Measurements from ENCODE around the gene SEMA3A.
"Not testable (repeated sequence)": the region's sequence is repeated elsewhere in the genome, so short reads cannot be mapped to it uniquely, and the experiment has no call there.

The SEMA3A gene

DNA sequence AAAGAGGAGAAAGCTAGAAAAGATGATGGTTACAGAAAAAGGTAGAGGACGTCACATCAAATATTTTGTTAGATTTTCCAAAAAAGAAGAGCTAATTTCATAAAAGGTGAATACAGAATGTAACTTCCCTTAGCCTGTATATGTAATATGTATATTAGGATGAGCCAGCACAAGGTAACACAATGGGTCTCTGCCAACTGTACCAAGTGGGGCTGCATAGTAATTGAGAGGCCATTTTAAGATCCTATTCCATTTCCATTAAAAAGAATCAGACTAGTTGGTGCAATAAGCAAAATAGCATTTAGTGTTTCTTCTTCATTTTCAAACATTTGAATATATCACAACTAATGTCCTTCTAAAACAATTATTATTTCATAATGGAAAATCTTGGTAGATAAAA is 134.6 kb downstream of the SEMA3A start:
- DNase-seq (ENCODE audit: low read depth), result no peak

GRCh38 chr7:84058311-84059076 is 136.1 kb downstream of the SEMA3A start:
- DNase-seq (ENCODE audit: low read depth), result no peak

DNA sequence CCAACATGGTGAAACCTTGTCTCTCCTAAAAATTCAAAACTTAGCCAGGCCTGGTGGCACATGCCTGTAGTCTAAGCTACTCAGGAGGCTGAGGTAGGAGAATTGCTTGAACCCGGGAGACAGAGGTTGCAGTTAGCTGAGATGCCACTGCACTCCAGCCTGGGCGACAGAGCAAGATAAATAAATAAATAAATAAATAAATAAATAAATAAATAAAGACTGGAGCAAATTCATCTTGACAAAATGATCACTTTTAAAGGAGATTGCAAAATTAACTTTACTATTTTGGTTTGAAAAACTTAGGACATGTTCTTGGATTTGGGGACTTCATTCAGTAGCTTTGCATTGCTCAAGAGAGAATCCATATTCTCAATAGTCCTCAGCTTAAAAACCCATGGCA is 137.0 kb downstream of the SEMA3A start:
- DNase-seq (ENCODE audit: low read depth), result no peak

DNA sequence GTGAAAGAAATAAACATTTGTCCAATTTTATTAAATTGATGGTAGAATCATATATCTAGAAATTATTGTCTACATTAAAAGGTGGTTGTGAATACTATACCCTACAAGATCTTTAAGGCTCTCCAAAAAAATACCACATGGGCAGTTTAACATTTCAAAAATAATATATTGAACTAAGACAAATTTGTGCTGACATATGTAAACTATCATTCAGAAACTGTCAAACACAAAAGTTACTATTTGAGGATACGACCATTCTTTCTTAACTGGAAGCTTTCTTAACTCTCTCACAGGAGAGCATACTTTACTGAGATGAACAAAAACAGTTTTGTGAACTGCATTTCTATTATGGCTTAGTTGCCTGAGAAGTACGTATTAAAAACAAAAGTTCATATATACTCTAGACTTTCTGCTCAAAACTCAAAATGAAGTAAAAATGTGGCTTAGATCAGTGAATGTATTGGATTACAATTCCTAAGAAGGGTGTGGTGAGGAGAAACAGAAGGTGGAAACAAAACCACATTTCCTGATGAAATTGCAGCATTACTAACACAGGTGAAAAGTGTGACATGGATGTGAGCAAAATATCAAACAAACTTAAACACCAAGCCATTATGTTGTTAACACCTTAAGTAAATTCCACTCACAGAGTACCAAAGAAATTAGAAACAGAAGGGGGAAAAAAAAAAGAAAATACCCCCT is 138.5 kb downstream of the SEMA3A start:
- DNase-seq (ENCODE audit: low read depth), result no peak

GRCh38 chr7:84055199-84055598 is 139.4 kb downstream of the SEMA3A start:
- not testable (repeated sequence) for DNase-seq (ENCODE audit: low read depth)

DNA sequence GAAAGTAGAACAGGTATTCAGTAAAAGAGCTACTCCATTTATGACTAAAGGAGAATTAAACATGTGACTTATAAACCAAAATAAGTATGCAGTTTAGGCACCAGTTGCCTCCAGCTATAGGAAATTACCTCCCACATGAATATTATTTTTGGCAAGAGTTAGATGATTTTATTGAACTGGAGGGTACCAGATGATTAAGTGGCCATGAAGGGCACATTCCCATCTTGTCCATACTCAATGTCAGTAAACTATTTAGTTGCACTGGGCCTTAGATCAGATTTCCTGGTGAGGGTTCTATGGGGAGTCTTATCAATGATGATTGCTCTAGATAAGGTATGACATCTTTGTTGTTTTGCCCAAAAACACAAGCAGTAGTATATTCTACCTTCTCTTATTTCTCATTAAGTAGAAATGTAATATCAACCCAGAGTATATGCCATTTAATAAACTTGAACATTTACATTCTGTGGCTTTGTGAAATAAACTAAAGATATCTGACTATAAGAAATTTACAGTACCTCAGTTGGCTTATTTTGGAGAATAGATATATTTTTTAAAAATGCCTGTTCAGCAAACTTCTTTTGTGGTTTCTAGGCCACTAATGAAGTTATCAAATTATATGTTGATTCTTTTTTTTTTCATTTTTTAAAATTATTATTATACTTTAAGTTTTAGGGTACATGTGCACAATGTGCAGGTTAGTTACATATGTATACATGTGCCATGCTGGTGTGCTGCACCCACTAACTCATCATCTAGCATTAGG is 145.3 kb downstream of the SEMA3A start:
- no peak for DNase-seq (ENCODE audit: low read depth)

DNA sequence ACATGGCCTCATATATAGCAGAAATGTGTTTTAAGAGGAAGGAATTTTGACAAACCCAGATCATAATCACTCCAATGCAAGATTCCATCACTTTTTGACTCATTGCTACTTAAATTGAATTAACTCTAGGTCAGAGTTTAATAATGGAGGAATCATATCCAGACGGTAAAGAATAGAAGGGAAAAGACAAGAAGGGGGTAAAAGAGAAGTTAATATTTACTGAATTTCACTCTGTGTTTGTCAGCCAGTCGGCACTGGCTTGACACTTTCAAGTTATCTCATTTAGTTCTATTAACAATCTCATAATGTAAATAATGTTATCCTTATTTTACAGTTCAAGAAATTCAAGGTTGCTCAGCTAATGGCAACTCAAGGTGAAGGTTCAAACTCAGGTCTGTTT is 147.5 kb downstream of the SEMA3A start:
- DNase-seq (ENCODE audit: low read depth), result no peak

- DNase-seq (ENCODE audit: low read depth), result no peak
Measured at GRCh38 chr7:84044834-84045233, 149.8 kb downstream of the SEMA3A start.

GRCh38 chr7:84043661-84044191 is 150.9 kb downstream of the SEMA3A start:
- DNase-seq (ENCODE audit: low read depth), result no peak

- no peak for DNase-seq (ENCODE audit: low read depth)
Measured at GRCh38 chr7:84042110-84042539, 152.5 kb downstream of the SEMA3A start.

DNA sequence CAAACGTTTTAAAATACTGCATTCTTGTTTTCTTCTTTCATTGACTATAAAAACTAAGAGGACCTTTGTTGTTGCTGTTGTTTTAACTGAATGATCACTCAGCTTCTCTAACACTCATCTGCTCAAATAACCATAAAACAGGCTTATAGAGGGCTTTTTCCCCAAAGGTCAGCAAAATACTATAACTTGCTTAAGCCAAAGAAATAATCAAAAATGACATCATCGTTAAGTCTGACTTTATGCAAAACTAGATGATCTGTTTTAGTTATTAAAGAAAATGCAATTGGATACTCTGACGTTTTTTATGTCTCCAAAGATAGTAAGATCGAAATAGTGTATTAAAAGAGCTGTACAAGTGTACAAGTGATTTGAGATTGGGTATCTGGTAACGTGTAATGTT is 152.9 kb downstream of the SEMA3A start:
- no peak for DNase-seq (ENCODE audit: low read depth)

DNA sequence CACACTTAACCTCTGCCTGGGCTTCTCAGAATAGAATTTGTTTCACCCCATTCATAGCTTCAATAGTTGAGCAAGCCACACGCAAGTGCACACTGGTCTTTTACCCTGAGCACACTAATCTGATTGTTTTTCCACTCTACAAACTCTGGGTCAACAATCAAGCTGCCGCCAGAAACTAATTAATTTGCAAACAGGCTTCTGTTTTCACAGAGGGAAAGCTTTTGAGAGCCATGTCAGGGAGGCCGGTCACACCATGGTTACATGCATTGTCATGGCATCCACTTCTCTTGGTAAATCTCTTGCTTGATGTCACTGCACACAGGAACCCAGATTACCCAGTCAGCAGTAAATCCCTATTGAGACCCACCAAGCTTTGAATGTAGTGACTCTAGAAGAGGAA is 154.2 kb downstream of the SEMA3A start:
- DNase-seq (ENCODE audit: low read depth), result no peak

DNA sequence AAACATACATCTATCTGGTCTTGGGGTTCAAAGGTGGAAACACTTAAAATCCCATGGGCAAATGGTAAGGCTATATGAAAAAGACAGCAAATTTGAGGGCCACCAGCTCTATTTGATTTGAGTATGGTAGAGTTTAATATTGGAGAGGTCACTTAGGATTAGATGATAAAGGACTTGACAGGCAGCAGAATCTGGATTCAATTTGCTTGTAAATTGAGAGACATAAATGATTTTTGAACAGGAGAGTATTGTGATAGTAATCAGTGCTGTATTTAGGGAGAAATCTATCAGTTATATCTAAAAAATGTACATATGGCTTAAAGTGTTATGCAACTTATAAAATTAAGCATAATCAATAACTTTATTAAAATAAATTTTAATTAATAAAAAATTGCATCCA is 155.2 kb downstream of the SEMA3A start:
- no peak for DNase-seq (ENCODE audit: low read depth)

GRCh38 chr7:84027678-84028077 is 166.9 kb downstream of the SEMA3A start:
- no peak for DNase-seq (ENCODE audit: low read depth)

DNA sequence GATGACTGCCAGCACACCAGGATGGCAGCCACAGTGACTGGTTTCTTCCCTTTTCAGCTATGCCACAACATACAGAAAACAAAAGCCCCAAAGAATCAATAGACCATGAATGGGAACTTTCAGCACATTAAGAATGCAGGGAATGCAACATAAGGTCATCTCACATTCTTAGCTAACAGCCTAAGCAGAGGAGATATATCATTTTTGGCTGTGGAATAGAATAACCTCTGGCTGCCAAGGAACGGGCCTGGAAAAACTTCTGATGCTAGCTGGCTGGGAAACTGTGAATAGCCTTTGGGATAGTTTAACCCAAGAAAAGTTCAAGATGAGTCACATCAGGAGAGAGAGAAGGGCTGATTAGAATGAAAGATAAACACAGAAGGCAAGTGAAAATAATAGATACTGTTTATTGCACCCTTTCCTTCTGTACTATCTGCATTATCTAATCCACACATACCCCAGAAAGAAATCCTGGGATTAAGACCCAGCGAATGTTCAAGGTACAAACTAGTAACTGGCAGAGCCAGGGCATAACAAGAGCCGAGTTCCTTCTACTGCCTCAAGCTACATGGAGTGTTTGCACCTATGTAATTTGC is 169.2 kb downstream of the SEMA3A start:
- DNase-seq (ENCODE audit: low read depth), result no peak

DNA sequence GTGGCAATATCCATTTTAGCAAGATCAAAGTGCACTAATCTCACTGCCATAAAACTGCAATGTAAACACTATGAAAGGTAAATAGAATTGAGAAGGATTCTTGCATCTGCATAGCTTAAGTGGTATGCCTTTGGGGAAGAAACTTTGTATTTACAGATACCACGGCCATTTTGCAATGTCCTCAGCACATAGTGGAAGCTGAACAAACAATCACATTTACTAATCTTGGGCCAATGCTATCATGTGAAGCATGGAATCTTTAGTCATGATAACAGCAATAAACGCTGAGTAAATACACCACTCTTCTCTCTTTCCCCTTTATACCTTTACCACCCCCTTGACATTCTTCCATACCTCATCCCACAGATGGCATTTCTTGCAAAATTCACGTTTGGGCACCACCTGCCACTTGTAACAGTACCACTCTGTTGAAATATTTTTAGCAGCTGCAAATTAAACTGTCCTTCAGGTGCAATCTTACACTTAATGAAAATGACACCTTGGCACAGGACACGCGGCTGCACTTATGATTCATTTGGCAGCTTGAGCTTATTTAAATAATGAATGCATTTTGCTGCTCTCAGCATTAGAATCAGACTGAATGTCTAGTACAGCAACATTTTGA is 171.8 kb downstream of the SEMA3A start:
- DNase-seq (ENCODE audit: low read depth), result no peak

GRCh38 chr7:84022009-84022408 is 172.6 kb downstream of the SEMA3A start:
- DNase-seq (ENCODE audit: low read depth), result no peak

DNA sequence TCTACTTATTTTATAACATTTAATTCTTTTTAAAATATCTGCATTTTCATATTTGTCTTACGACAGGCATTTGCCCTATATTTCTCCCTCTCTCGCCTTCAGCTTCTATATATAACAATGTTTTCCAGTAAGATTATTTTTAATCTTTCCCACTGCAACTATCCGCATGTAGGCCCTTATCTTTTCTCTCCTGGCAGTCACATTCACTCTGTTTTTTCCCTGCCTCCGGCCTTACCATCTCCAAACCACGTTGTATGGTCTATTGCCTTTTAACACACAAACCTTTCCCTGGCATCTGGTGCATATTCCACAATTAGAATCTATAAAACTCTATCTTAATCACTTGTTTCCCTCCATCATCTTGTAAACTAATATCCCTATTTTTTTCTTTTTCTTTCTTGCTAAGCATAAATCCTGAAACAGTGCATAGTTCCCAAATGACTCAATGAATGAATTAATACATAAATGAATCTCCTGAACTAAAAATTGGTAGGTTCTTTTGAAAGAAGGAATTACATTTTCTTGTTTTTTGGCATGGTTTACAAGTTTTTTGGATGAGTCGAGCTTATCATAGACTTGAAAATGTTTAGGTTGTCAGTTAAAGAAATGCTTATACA is 173.2 kb downstream of the SEMA3A start:
- no peak for DNase-seq (ENCODE audit: low read depth)

DNA sequence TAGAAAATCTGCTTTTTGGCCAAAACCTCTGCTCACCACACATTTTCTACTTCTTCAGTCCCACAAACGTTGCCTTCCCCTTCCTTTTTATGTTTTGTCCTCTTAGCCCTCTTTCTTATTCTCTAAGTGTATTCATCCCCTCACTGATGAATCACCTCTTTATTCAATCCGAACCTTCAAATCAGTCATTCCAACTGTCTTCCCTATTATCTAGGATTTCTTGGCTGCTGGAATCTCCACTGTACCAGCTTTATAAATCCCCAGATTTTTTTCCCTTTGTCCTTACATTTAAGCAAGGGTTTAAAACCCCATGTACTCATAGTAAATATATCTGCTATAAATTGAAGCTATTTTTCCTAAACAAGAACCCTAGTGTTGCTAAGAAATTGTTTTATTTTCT is 176.9 kb downstream of the SEMA3A start:
- DNase-seq (ENCODE audit: low read depth), result no peak

- DNase-seq (ENCODE audit: low read depth), result no peak
Measured at GRCh38 chr7:84013616-84014240, 180.9 kb downstream of the SEMA3A start.

DNA sequence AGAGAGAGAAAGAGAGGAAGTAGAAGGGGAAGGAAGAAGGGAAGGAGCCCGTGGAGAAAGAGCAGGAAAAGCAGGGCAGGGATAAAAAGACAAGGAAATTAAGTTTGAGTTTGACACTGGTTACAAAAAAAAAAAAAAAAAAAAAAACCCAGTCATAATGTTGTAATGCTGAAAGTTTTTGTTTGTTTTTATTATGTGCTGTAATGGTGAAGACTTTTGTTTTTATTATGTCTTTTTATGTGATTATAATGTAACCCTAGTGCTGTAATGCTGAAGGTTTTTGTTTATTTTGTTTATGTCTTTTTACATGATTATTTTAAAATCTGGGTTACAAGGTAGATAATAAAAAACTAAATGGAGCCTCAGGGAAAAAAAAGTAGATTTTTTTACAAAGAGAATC is 184.8 kb downstream of the SEMA3A start:
- no peak for DNase-seq (ENCODE audit: low read depth)
